PC-9 (cell line): ENCODE data around the gene SCN10A. TPM values are rescaled to one million over a fixed set of nuclear protein-coding genes. Genes with fewer than 3 reads are reported as not detected.

ENCODE experiments used
- BruUV-seq: library from RNA; stranded (reverse); fragments of 400-500 nt; replicated peaks from 2 replicates; lab custom pipeline; 2021; lab: Mats Ljungman, UMichigan
- CTCF ChIA-PET: fragments of 300-600 bp; sonication (Branson Sonifier 250); formaldehyde crosslinking; loops from one replicate; lab custom pipeline; 2022; ENCODE audit warnings: antibody characterized with exemption; lab: Charles Lee
- POLR2A ChIA-PET: fragments of 300-600 bp; sonication (Branson Sonifier 250); formaldehyde crosslinking; loops from one replicate; lab custom pipeline; 2022; ENCODE audit warnings: antibody characterized with exemption; ENCODE audit not compliant: unreplicated experiment; lab: Charles Lee
- DNase-seq, 2 experiments: peaks; one replicate each; pipeline versions ENCODE4 v3.0.0 to v3.0.0-alpha.2; 2015 to 2022; ENCODE audit warnings: mixed read lengths in 1 of 2
- H2AFZ ChIP-seq: fragments of 200-600 bp; sonication (generic); 2 replicates; pipeline ENCODE4 v1.8.1; 2017; ENCODE audit warnings: antibody characterized with exemption
- H3F3A ChIP-seq: fragments of 200-600 bp; sonication (generic); 2 replicates; pipeline ENCODE4 v1.8.1; 2017; ENCODE audit warnings: antibody characterized with exemption, mild to moderate bottlenecking, low read depth; ENCODE audit not compliant: insufficient read depth
- H3K27ac ChIP-seq: fragments of 200-600 bp; sonication (generic); 2 replicates; pipeline ENCODE4 v1.6.1; 2016; ENCODE audit warnings: mixed run types
- H3K27me3 ChIP-seq: fragments of 200-600 bp; sonication (generic); 2 replicates; pipeline ENCODE4 v1.6.1; 2016; ENCODE audit warnings: low read depth, mixed run types; ENCODE audit not compliant: insufficient read depth
- H3K36me3 ChIP-seq: fragments of 200-600 bp; sonication (generic); 2 replicates; pipeline ENCODE4 v1.6.1; 2016; ENCODE audit warnings: low read depth, mixed run types
- H3K4me1 ChIP-seq: fragments of 200-600 bp; sonication (generic); replicated peaks from 2 replicates; pipeline ENCODE4 v1.6.1; 2016; ENCODE audit warnings: mixed run types; ENCODE audit not compliant: insufficient read depth
- H3K4me2 ChIP-seq: fragments of 200-600 bp; sonication (generic); 2 replicates; pipeline ENCODE4 v1.6.1; 2017; ENCODE audit warnings: mixed run types
- H3K4me3 ChIP-seq: fragments of 200-600 bp; sonication (generic); 2 replicates; pipeline ENCODE4 v1.6.1; 2016; ENCODE audit warnings: mixed run types
- H3K79me2 ChIP-seq: fragments of 200-600 bp; sonication (generic); 2 replicates; pipeline ENCODE4 v1.6.1; 2017; ENCODE audit warnings: low read depth, mixed run types
- H3K9me2 ChIP-seq: fragments of 200-600 bp; sonication (generic); 2 replicates; pipeline ENCODE4 v1.8.1; 2017; ENCODE audit warnings: mild to moderate bottlenecking; ENCODE audit not compliant: insufficient read depth
- H3K9me3 ChIP-seq: fragments of 200-600 bp; sonication (generic); 2 replicates; pipeline ENCODE4 v1.8.1; 2016; ENCODE audit warnings: low read depth; ENCODE audit not compliant: insufficient read depth
- H4K20me1 ChIP-seq: fragments of 200-600 bp; sonication (generic); 2 replicates; pipeline ENCODE4 v1.8.1; 2017; ENCODE audit not compliant: insufficient read depth
- EZH2 ChIP-seq: fragments of 200-600 bp; sonication (generic); IDR thresholded peaks from 2 replicates; pipeline ENCODE4 v1.8.0; 2017; ENCODE audit warnings: antibody characterized with exemption, low read depth
- intact Hi-C: fragments of 100-400 bp; cut with micrococcal nuclease; formaldehyde crosslinking; loops from one replicate; pipeline ENCODE4 v1.10.0; 2022; ENCODE audit not compliant: unreplicated experiment
- total RNA-seq: library from RNA; stranded (reverse); gene quantifications from 2 replicates; pipeline ENCODE4 v1.2.3, GENCODE V29; 2021
- TF ChIP-seq, protein P1 (sequence below): fragments of 200-600 bp; sonication (generic); conservative IDR thresholded peaks from 2 replicates; pipeline ENCODE4 v1.6.1; 2017; ENCODE audit warnings: mixed run types, antibody characterized with exemption, mild to moderate bottlenecking, moderate library complexity

SCN10A gene
- total RNA-seq, 1 experiment from 2014 or later: not detected

DNA sequence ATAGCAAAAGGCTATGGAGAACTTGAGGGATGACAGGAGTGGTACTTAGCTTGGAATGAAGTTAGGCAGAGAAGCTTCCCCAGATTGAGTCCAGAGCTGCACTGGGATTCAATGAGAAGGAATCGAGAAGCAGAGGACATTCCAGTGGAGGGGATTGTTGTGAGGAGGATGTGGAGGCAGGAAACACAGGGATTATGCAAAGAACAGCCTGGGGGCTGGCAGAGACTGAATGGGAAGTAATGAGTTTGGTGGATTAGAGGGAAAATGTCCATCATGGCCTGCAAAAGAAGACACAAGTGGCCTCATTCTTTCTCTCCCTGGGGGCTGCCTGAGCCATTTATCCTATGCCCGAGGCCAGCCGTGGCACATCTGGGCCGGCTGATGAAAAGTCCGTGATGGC is 20.5 kb upstream of the SCN10A start:
- H4K20me1 ChIP-seq: no peaks in the 10 kb centered on the region
- H2AFZ ChIP-seq: no peak overlapping the region
- H3F3A ChIP-seq: no peaks in the 10 kb centered on the region
- no peak overlapping the region for H3K4me2 ChIP-seq
- H3K4me1 ChIP-seq: no peaks in the 10 kb centered on the region
- CTCF ChIA-PET: interaction anchor here (0.6 kb wide), 1 partner anchor 512 kb away, joined by 4 read pairs; no protein-coding TSS in a partner anchor
- no peak overlapping the region for H3K27ac ChIP-seq
- no peak for DNase-seq
- no peaks in the 10 kb centered on the region for H3K9me3 ChIP-seq
- H3K27me3 ChIP-seq: no peaks in the 10 kb centered on the region
- no TSS peak for BruUV-seq
- no peak for TF ChIP-seq EZH2
- TF ChIP-seq, protein P1, sequence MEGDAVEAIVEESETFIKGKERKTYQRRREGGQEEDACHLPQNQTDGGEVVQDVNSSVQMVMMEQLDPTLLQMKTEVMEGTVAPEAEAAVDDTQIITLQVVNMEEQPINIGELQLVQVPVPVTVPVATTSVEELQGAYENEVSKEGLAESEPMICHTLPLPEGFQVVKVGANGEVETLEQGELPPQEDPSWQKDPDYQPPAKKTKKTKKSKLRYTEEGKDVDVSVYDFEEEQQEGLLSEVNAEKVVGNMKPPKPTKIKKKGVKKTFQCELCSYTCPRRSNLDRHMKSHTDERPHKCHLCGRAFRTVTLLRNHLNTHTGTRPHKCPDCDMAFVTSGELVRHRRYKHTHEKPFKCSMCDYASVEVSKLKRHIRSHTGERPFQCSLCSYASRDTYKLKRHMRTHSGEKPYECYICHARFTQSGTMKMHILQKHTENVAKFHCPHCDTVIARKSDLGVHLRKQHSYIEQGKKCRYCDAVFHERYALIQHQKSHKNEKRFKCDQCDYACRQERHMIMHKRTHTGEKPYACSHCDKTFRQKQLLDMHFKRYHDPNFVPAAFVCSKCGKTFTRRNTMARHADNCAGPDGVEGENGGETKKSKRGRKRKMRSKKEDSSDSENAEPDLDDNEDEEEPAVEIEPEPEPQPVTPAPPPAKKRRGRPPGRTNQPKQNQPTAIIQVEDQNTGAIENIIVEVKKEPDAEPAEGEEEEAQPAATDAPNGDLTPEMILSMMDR: no peak
- H3K4me3 ChIP-seq: no peak overlapping the region
- no peaks in the 10 kb centered on the region for H3K9me2 ChIP-seq
- no peaks in the 10 kb centered on the region for H3K79me2 ChIP-seq
- no peaks in the 10 kb centered on the region for H3K36me3 ChIP-seq
- POLR2A ChIA-PET: no interaction called here
- intact Hi-C loops: no loop called here

DNA sequence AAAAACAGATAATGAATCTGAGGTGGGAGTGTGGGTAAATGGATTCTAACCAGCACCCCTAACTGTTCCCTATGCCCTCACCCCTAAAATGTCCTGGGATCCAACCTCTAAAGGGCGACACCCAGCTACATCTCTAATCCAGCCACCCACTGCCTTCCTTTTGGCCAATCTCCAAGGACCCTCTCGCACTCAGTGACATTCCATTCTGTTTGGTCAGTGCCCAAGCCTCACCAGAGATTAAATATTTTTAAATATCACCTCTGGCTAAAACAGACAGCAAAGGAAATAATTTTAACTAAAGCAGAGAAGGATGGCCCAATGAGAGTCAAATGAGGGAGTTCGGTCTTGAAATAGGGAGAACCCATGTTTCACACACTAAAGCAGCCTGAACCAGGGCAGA is 19.9 kb upstream of the SCN10A start:
- Histone ChIP-seq H4K20me1 (no peaks in the 10 kb centered on the region), H3K9me2 (no peaks in the 10 kb centered on the region), H3K4me3 (no peak overlapping the region), H3K27ac (no peak overlapping the region), H3K9me3 (no peaks in the 10 kb centered on the region), H3K27me3 (no peaks in the 10 kb centered on the region), H3K79me2 (no peaks in the 10 kb centered on the region), H3F3A (no peaks in the 10 kb centered on the region), H3K36me3 (no peaks in the 10 kb centered on the region), H2AFZ (no peak overlapping the region), H3K4me1 (no peaks in the 10 kb centered on the region), H3K4me2 (no peak overlapping the region)
- no peak for DNase-seq
- CTCF ChIA-PET: interaction anchor here (0.7 kb wide), 1 partner anchor 314 kb away, joined by 3 read pairs; no protein-coding TSS in a partner anchor
- TF ChIP-seq, protein P1: no peak
- TF ChIP-seq EZH2: no peak
- intact Hi-C loops: no loop called here
- POLR2A ChIA-PET: no interaction called here
- BruUV-seq: no TSS peak

DNA sequence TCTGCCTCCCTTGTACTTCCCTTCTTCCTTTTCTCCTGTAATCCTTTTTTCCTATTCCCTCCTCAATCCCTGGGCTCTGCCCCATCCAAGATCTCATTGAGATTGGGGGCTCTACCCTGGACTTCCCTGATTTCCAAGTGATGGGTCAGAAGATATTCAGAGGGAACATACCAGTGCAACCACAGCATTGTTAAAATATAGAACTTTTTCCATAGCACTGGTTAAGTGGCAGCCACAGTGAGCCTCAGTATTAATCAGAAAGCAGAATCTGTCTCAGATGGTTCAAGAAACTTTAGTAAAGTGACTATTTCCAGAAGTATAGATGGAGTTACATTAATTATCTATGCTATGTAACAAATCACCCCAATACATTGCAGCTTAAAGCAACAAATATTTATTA is 18.7 kb upstream of the SCN10A start:
- Histone ChIP-seq H3K9me3 (no peaks in the 10 kb centered on the region), H3F3A (no peaks in the 10 kb centered on the region), H3K27me3 (no peaks in the 10 kb centered on the region), H3K79me2 (no peaks in the 10 kb centered on the region), H2AFZ (no peak overlapping the region), H3K9me2 (no peaks in the 10 kb centered on the region), H3K4me2 (no peak overlapping the region), H3K36me3 (no peaks in the 10 kb centered on the region), H3K4me3 (no peak overlapping the region), H3K27ac (no peak overlapping the region), H4K20me1 (no peaks in the 10 kb centered on the region), H3K4me1 (no peaks in the 10 kb centered on the region)
- intact Hi-C loops: no loop called here
- BruUV-seq: no TSS peak
- CTCF ChIA-PET: interaction anchor here (0.5 kb wide), 1 partner anchor 363 kb away, joined by 3 read pairs; no protein-coding TSS in a partner anchor
- DNase-seq: no peak
- TF ChIP-seq, protein P1: no peak
- no peak for TF ChIP-seq EZH2
- POLR2A ChIA-PET: no interaction called here
